RPMI7951 (cell line): ENCODE results near the gene CEP170. TPM values are rescaled to one million over a fixed set of nuclear protein-coding genes. Genes with fewer than 3 reads are reported as not detected.
"Not testable (repeated sequence)": the region's sequence is repeated elsewhere in the genome, so short reads cannot be mapped to it uniquely, and the experiment has no call there.

Source experiments
- DNase-seq: peaks from one replicate; pipeline ENCODE4 v3.0.0-alpha.2; 2012; ENCODE audit warnings: low read depth
- total RNA-seq: library from RNA; depleted of rRNA; stranded (reverse); fragments of >200 nt; shearing (Covaris generic); gene quantifications from 2 replicates; pipeline ENCODE4 v1.2.3, GENCODE V29; 2014

CEP170 gene
- total RNA-seq, 1 experiment from 2014 or later = 66.0 TPM

DNA sequence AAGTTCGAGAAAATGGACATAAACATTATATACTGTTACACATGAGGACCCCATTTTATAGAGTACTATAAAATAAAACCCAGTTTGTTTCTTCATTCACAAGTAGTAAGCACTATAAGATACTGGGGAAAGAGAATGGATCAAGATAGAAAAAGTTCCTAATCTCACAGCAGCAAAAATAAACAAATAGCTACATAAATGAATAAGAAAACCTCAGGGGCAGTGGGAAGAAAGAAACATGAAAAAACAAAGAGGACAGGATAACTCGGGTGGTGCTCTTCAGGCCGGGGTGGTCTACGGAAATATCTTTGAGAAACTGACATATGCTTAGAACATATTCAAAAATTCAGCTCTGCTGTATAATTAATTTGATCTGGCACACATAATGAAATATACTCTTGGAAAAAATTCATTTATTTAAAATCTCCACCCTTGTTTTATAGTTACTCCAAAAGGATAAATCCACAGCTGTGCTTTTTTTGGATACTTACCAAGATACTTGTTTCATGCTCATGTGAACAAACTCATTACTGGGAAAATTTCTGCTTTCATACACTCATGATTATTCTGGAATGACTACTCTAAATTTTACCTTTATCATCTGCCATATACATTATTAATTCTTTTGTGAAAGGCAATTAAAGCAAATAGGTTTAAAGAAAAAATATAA lies 20.0 kb downstream of the CEP170 start:
- peak; percentile 38 for DNase-seq

DNA sequence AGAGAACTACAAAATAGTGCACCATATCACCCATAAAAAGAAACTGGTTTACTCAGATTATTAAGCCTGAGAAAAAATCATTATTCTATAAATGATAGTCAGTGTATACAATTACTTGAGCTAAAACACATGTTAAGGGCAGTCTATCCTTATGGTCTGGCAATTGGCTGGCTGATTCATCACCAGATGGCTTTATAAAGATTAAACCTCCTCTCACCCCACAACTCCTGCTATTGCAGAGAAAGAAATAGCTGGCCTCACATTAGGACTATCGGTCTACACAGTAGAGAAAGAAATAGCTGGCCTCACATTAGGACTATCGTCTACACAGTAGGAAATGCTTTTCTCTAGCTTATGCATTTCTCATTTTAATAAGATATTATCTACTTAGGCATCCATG lies 21.2 kb downstream of the CEP170 start:
- DNase-seq = peak; percentile 71

DNA sequence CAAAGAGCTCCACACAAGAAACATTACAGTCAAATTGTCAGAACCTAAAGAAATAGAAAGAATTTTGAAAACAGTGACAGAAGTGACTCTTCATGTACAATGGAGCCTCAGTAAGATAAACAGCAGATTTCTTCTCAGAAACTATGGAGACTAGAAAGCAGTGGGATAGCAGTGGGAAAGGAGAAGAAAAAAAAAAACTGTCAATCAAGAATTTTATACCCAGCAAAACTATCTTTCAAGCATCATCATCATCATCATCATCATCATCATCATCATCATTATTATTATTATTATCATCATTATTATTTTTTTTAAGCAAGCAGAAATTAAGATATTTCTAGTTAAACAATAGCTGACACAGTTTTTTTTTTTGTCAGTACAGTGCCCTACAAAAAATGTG lies 24.2 kb downstream of the CEP170 start:
- DNase-seq = peak; percentile 20

DNA sequence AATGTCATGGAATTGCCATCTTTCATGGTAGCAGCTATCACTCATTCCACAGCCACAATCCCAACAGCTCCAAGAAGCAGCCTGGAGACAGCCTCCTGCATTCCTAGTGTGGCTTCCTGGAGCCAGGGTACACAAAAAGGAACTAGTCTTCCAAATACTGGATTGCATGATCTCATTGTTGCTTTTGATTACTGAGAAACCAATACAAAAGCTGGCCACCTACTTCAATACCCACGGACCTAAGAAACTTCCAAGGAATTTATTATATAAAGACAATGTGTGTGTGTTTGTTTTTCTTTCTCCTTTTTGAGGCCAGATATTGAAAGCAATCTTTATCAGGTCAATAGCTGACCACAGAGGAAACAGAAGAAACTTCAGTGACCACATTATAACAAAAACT lies 25.6 kb downstream of the CEP170 start:
- no peak for DNase-seq

DNA sequence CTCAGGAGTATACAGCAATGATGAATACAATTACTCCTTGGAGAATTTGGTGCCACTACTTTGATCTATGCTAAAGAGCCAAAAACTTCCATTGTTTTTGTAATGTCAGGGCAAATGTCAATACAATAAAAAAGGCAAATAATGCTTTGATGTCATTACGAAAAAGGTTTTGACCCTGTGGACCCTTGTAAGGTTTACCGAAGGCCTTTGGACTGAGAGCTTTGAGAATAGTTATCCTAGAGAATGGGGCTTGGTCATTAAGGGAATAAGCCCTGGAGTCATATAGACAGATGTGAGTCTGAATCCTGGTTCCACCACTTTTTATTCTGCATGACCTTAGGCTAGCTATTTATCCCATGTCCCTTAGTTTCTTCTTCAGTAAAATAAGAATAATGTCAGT lies 27.5 kb downstream of the CEP170 start:
- no peak for DNase-seq

DNA sequence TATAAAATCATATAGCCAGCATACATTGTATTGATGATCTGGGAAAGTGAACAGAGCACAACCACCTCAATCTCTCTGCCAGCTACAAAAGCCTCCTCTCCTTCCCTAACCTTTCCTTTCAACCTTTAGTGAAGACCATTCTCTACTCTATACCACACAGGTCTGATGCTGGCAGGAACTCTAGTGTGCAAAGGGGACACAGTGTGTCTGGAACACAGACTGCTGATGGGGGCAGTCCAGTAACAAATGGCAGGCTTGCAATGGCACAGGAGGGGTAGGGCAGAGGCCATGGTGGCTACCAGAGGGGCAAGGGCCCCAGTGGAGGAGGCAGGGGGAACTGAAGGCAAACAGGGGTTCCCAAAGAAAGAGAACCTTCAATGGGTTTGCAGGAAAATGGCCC lies 37.0 kb downstream of the CEP170 start:
- DNase-seq = no peak

DNA sequence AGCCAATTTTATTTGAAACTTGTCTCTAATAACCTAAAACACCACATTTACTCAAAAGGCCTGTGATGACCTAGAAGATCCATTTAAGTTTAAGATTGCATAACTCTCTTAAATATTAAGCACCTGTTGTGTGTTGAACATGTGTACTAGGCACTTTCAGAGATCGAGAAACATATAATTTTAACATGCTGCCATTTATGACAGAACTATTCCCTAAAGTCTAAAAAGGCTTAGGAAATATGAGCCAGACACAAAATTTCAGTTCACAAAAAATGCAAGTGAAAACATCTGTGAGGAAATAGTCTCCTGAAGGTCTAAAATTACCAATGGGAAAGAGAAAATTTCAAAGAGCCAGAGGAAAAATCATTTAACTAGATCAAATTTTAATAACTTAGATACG lies 37.7 kb downstream of the CEP170 start:
- no peak for DNase-seq

DNA sequence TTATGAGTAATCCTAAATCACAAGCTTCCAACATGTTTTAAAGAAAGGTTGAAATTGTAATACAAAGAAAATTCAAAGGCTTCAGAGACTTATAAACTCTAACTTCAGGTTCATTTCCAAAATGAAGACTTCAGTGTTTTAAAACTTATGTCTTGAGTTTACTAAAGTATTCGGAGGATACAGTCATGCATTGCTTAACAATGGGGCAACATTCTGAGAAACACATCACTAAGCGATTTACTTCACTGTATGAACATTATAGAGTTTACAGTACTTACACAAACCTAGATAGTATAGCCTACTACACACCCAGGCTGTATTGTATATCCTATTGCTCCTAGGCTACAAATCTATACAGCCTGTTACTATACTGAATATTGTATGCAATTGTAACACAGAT lies 38.3 kb downstream of the CEP170 start:
- no peak for DNase-seq

DNA sequence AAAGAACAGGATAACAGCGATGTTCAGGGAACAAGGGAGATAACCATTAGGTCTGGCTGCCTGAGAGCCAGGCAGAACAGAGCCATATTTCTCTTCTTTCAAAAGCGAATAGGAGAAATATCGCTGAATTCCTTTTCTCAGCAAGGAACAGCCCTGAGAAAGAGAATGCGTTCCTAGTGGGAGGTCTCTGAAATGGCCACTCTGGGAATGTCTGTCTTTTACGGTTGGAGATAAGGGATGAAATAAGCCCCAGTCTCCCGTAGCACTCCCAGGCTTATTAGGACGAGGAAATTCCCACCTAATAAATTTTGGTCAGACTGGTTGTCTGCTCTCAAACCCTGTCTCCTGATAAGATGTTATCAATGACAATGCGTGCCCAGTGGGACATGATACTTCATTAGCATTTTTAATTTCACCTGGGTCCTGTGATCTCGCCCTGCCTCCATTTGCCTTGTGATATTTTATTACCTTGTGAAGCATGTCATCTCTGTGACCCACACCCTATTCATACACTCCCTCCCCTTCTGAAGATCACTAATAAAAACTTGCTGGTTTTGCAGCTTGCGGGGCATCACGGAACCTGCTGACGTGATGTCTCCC lies 39.7 kb downstream of the CEP170 start:
- not testable (repeated sequence) for DNase-seq

DNA sequence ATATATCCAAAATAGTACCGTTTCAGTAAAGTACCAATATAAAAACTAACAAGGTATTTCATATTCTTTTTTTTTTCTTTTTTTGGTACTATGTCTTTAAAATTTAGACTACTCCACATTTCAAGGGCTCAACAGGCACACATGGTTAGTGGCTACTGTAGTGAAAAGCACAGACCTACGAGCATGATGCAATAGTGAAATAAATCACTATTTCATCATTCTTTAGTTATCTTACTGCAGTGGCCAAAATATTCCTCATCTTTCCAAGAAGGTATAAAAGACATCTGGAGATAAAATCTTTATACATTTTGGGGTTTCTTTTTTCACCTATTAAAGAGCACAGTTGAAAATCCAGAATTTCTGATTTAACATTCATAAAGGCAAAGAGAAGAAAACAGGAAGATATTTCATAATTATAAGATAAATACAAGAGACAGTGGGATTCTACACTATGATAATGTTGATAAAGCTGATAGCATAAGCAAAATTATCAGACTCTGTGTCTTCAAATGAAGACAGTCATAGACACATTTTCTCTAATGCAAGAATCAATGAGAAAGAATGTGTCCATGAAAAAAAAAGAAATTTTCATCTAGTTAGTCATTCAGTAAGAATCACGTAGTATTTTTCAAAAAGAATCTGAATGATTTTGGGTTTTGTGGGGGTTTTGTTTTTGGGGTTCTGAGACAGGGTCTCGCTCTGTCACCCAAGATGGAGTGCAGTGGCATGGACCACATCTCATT lies 41.9 kb downstream of the CEP170 start:
- peak; percentile 46 for DNase-seq

DNA sequence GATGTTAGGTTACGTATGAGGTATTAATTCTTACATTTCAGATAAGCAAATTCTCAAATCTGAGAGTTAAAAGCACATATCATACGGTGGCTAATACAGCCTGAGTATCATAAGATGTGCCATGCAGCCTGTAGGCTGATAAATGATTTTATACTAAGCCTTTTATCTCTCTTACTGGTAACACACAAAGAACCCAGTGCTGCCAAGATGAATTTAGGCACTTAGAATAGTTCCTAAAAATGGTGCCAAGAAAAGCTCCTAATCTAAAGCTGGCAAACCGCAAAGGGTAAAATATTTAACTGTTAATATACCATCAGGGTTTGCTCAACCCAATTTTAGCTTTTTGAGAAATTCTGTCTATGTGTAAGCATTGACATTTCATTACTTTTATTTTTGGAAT lies 43.1 kb downstream of the CEP170 start:
- DNase-seq = peak; percentile 26

DNA sequence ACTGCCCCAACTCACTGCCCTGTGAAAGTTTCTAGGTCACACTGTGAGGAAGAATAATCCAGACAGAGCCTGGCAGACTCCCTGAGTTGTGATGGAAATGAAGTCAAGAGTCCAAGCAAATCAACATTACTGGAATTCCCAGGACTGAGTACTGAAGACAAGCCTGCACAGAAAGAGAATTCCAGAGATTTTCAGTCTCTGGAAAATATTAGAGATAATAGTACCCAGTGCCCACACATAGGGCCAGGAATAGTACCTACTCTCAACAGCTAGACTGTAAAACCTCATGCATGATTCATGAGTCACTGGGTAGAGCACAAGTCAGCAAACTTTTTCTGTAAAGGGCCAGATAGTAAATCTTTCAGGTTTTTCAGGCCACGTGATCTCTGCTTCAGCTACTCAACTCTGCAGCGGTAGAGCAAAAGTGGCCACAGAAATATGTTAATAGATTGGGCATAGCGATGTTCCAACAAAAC lies 50.0 kb downstream of the CEP170 start:
- peak; percentile 71 for DNase-seq

DNA sequence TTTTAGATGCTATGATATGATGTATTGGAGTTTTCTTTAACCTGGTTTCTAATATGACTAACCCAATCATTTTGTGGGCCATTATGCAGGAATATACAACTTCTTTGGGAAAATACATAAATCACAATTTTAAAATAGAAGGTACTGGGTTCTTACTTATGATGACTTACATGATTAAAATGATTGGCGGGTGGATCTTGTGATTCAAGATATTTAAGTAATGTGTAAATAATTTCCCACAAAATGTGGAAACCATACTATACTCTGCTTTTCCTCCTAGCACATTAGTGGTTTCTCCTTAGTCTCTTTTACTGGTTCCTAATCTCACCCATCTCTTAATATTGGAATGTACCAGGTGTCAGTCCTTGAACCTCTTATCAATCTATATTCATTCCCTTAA lies 50.7 kb downstream of the CEP170 start:
- not testable (repeated sequence) for DNase-seq

DNA sequence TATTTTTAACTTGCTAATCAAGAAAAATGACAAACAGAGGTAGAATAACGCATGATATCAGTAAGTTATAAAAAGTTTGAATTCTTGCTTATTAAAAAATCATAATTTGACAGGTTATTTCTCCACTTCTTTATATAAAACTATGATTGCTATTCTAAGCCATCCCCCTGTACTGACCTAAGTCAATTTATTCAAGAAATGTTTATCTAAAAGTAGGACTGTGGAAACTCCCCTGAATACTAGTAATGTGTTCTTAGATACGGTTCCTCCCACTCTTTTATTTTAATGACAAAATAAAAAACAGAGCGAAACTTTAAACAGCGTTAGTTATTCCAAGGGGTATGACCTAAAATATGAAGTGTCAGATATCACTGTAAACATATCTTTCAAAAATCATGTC lies 51.9 kb downstream of the CEP170 start:
- DNase-seq = not testable (repeated sequence)

DNA sequence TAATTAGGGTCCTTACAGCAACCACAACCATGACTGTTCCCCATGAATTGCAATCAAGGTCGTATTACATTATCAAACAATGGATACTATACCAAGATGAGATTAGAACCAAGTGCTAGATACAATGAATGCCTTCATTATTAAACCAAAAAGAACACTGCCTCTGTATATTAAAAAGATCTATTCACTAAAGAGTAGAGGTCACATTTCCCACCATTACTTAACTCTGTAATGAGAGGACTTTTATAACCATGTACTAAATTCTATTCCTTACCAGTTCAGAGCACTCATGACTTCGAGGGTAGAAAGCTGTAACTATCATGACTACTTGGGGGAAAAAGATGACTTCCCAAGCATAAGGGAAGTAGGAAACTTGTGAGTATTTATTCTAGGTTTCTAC lies 53.8 kb downstream of the CEP170 start:
- peak; percentile 3 for DNase-seq

DNA sequence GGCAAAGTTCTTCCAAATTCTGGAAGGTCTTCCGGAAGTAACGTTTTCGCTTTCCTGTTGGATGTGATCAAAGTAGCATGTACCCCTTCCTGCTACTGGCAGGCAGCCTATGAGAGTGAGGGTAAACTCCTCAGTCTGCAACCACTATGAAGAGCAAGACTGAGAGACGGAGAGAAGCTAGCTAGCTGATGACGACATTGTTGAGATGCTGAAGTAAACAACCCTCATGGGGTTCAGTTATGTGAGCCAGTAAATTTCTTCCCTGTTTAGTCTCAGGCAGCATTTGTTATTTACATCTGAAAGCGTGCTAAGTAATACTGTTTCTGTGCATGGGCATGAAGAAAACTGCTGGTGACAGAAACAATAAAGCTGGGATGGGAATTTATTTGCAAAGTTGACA lies 57.6 kb downstream of the CEP170 start:
- not testable (repeated sequence) for DNase-seq

DNA sequence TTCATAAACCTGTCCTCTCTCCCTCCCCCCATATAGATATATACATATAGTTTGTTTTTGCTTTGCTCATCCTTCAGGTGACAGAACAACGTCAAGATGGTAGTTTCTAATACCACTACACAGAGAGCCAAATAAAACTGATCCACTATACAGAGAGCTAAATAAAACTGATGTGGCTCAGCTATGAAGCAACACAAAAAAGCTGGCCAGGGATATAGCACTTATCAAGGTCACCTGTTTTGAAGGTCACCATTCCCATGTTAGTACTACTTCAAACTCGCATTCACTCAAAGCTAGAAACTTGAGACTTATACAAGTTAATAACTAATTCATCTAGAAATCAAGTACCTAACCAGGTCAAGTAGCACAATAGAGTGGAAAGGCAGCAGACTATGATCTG lies 61.8 kb downstream of the CEP170 start:
- not testable (repeated sequence) for DNase-seq

DNA sequence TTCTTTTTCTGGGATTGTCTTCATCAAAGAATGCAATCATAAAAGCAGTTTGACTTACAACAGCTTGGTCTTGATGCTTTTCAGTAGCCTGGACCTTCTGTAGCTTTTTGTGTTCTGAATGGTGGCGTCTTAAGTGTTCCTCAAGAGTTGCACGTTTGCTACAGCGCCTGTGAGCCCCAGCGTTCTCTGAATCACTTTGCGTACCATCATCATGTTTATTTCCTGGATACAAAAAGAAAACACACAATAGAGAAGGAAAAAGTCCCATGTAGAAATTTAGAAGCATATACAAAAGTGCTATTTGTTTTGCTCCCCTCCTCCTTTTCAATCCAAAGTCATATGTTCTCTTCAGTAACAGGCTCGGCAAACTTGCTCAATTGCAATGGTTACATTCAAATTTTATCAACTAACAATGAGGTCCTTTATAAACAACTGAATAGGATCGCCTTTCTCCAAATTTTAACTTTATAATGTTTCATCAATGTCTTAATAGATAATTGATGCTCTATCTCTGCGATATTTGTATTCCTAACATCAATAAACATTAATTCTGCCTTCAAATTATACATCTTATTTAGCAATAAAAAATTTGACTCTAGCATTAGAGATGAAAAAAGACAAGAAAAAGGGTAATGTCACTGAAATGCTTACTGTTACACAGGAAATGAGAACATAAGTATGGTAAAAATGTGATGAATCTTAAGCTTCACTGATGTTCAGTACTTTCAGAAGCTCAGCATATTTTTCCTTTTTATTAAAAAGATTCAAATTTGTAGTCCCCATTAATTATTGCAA lies 68.7 kb downstream of the CEP170 start:
- peak; percentile 16 for DNase-seq

DNA sequence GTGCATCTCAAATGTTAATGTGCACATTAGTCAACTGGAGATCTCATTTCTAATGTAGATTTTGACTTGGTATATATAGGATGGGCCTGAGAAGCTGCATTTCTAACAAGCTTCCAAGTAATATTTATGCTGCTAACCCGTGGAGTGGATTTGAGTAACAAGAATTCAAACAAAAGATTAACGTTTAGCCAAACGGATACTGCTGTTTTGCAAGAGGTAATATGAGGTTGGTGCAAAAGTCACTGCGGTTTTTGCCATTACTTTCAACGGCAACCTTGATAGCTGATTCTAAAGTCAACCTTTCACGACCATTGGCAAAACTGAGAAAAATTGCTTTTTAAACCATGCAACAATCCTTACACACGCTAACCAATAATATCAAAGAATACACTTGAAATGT lies 70.3 kb downstream of the CEP170 start:
- DNase-seq = not testable (repeated sequence)

DNA sequence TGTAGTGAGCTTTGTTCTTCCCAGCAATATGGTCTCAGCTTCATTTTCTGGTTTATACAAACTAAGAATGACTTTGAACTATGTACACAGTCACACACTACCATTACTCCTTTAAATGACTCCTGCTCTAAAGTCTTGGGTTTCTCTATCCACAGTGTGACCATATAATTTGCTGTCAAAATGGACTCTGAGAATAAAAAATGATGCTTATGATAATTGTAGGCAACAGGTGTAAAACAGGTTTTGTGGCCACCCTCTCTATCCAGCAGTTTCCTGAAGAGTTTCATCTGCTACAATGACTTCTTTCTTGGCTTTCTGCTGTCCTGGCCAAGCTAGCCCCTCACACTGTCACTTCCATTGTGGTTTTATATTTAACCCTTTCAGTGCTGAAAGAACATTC lies 71.4 kb downstream of the CEP170 start:
- DNase-seq = not testable (repeated sequence)

DNA sequence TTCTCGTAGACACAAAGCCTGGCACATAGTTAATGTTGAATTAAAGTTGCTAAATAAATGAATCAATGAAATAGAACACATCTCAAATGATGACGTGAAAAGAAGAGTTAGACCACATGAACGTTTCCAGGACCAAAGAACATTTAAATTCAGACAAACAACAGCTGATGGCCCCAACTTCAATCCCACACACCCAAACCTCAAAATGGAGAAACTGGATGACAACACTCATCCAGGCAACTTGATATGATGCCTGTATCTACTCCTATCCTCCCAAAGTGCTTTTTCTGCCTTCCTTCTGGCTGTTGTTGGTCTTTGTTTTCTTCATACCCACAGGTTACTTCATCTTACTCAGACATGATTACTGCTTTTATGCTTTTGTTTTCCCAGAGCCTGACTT lies 71.9 kb downstream of the CEP170 start:
- DNase-seq = not testable (repeated sequence)

DNA sequence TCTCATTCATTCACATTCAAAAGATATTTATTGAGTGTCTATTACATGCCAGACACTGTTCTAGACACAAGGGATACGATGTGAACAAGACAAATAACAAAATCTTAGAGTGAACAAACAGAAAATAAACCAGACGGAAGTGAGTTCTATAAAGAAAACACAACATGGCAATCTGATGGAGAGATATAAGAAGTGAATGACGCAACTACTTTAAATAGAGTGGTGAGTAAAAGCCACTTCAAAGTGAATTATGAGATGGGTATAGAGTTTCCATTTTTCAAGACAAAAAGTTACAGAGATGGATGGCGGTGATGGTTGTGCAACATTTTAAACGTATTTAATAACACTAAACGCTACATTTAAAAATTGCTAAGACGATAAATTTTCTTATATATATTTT lies 75.4 kb downstream of the CEP170 start:
- peak; percentile 4 for DNase-seq
